HG03571 (cell line): ENCODE data around the gene PLAAT5.

ENCODE experiments used
- ATAC-seq: cut with Tn5 transposase; IDR thresholded peaks from one replicate; pipeline ENCODE4 v1.9.1; 2021; ENCODE audit not compliant: unreplicated experiment

The PLAAT5 gene

DNA sequence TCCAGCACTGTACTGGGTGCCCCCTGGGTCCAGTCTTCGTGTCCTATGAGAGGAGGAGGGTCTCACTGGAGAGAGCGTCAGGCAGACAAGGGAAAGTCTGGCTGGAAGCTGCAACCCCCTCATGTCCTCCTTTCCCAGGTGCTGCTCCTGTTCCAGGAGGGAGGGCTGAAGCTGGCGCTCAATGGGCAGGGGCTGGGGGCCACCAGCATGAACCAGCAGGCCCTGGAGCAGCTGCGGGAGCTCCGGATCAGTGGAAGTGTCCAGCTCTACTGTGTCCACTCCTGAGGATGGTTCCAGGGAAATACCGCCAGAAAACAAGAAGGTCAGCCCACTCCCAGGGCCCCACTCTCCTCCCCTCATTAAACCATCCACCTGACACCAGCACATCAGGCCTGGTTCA is 25.1 kb upstream of the PLAAT5 start:
- ATAC-seq, result no peak

DNA sequence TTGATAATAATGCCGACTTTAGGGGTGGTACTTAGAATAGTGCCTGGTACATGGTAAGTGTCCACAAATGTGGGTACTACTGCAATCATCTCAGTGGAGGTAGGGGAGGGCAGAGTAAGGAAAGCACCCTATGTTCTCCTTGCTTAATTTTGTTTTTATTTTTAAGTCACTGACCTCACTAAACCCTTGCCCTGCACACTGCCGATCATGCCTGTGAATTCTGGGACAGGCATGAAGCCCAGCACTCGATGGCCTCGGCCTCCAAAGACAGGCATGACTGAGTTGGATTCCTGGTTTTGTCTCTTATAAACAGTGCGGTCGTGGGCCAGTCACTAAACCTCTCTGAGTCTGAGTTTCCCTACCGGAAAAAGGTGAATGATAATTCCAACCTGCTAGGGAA is 21.8 kb upstream of the PLAAT5 start:
- ATAC-seq, result no peak

DNA sequence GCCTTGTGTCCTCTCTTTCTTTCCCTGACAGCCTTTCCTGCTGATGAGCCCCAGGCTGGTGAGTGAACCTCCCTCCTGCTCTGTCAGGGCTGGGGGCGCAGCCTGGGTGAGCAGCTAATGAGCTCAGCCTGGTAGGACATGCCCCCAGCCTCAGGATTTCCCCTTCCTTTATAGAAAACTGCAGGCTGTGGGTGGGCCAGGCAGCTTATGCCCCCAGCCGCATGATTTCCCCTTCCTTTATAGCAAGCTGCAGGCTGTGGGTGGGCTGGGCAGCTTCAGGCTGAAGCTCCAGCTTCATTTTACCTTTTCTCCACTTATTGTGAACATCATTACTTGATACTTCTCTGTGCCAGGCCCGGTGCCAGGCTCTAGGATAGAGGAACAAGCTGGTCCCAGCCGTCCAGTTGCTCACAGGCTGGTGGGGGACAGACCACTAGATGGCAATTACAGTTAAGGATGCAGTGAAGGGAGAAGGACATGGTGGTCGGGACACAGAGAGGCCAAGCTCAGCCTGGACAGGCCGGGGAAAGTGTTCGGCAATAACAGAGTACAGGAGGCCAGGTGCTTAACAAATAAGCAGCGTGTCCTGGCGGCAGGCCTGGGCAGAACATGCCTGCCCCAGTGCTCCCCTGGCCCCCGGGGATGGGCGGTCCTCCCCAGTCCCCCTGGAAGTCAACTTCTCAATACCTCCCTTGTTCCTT is 20.2 kb upstream of the PLAAT5 start:
- no peak for ATAC-seq

DNA sequence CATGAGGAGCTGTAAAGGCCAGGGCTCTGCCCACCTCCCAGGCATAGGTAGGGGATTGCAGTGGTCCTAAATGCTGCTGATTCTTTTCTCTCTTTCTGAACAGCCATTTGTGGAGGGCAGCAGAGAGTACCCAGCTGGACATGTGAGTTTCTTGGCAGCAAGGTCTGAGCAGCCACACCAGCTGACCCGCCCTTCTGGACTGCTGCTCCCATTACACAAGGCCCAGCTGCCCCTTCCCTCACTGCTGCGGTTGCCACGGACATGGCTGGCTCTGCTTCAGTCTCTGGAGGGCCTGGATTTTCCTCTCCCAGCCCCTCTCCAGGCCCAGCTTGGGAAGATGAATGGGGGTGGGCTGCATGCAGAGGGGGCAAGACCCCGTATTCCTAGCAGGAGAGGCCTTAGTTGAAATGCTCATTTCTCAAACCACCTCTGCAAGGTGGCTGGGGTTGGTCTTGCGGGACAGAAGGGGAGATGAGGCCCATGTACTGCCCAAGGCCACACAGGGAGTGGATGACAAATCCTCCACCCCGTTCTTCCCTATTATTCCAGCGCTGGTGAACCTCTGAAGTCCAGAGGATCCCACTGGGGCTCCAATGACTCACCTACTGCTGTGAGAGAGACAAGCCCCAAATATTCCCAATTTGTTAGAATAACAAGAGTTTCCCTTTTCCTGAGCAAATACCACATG is 19.5 kb upstream of the PLAAT5 start:
- no peak for ATAC-seq

DNA sequence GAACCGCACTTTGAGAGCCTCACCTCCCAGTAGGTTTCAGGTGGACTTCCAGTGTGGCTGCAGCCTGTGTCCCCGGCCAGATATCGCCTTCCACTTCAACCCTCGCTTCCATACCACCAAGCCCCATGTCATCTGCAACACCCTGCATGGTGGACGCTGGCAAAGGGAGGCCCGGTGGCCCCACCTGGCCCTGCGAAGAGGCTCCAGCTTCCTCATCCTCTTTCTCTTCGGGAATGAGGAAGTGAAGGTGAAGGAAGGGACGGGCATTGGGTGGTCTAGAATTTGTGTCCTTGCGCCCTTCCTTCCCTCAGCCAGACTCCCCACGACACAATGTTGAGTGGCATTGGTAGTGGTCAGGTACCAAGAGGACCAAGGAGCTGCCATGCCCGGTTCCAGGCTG is 17.8 kb upstream of the PLAAT5 start:
- ATAC-seq, result no peak

DNA sequence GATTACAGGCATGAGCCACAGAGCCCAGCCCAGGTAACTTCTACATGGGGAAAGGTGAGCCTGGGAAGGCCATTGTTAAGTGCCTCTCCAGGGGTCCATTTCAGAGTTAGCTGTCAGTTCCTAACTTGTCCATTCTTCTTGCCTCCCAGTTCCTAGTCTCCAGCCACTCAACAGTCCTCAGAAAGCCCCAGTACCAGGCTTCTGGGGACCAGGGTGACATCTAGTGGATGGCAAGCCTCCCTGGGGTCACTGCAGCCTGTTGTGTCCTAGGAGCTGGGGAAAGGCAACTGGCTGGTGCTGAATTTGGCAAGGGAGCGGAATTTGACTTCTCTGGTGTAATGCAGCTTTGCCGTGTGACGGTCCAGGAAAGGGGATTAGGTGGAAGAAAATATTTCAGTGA is 17.0 kb upstream of the PLAAT5 start:
- ATAC-seq, result no peak

DNA sequence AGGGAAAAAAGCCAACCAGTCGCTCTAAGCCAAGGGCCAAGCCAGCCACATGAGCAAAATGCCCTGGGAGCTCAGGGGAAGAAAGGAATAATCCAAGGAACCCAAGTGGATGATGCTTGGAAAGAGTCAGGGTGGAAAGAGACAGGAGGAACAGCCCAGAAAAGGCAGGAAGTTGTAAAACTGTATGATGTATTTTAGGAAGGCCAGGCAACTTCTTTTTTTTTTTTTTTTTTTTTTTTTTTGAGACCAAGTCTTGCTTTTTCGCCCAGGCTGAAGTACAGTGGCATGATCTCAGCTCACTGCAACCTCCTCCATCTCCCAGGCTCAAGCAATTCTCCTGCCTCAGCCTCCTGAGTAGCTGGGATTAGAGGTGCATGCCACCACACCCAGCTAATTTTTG is 16.5 kb upstream of the PLAAT5 start:
- no peak for ATAC-seq

DNA sequence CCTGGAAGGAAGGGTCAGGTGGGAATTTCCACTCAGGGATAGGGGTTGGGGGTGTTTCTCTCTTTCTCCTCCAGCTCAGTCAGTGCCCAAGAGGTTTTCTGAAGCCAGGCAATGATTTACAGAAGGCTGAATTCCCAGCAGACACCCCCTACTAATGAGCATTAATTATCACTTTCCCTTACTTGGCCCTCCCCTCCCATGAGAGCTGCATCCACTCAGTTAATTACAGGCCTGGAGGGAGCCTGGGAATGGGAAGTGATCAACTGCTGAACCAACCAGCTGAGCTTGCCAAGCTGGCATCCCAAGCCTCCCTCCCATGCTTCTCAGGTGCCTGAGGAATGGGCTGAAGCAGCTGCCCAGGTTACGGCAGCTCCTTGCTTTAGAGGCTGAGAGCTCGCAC is 15.9 kb upstream of the PLAAT5 start:
- ATAC-seq, result no peak

DNA sequence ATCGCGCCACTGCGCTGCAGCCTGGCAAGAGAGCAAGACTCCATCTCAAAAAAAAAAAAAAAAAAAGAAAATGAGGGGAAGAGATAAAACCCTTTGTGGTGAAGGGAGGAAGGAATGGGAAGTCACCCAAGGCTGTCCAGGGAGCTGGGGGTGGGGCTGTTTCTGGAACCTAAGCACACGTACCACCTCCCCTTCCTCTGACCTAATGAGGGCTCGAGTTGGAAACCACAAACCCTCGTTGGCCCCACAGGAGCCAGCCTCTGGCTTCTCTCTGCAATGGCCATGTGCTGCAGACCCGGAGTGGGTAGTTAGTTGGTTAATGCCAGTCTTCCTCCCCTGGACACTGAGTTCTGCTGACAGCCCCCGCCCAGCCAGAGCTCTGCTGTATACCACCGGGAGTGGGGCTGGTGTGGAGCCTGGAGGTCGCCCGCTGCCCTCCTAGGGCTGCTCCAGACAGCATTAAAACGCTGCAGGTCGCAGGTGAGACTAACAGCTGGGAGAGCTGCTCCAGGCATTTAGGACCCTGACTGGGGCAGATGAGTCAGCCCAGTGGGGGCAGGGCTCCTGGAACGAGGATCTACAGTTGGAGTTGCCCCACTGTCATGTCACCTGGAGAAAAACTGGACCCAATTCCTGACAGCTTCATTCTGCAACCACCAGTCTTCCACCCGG is 15.0 kb upstream of the PLAAT5 start, which contains the start of gene LGALS12:
LGALS12 (plus strand) TSS at position 228 of the 672 bp plus-strand sequence; CDS start at position 603, 375 bp downstream.
- no peak for ATAC-seq

DNA sequence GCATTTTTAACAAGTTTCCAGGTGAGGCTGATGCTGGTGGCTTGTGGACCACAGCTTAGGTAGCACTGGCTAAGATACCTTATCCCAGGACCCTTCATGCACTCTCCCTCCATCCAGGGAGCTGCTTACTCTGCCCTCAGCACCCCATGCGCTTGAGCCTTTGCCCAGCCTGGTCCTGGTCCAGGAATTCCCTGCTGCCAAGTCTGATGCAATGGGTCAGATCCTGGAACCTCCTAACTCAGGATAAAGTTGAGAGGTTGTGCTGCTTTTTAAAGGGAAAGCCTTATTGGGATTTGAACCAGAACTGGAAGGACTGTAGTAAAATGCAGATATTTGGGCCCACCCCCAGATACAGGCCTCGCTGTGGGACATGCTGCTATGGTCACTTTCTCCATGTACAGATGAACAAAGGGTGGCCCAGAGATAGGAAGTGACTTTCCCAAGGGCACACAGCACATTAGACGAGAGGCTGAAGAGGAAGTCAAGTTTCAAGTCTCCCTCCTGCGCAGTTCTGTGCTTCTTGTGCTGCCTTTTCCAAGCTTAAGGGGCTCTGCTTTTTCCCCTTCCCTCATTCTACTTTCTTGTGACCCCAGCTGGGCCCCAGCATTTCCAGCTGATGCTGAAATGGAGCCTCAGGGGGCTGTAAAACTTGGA is 14.1 kb upstream of the PLAAT5 start:
- no peak for ATAC-seq

DNA sequence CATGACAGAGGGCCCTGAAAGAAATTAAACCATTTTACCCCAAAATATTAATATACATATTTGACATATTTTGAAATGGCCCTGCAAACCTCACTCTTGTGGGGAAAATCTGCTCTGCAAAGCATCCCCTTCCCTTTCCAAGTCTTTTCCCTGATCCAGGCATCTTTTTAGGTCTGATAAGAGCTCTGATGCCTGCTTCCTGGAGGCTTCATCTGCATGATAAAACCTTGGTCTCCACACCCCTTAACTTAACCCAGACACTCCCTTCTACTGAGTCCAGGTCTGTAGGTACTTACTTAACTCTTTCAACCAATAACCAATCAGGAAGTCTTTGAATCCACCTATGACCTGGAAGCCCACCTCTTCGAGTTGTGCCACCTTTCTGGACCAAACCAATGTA is 13.1 kb upstream of the PLAAT5 start:
- ATAC-seq, result no peak

DNA sequence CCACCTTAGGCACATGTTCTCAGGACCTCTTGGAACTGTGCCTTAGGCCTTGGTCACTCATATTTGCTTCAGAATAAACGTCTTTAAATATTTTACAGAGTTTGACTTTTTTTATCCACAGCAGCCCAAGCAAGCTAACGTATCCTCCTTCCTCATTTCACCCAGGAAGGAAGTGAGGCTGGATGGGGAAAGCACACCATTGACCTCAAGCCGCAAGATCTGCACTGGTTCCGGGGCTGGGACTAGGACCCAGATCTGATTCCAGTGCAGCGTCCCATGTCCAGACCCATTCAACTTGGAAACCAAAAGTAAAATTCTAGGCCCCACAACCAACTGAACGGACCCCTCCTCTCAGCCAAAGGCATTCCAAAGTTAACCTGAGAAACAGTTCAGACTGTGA is 12.5 kb upstream of the PLAAT5 start:
- no peak for ATAC-seq

DNA sequence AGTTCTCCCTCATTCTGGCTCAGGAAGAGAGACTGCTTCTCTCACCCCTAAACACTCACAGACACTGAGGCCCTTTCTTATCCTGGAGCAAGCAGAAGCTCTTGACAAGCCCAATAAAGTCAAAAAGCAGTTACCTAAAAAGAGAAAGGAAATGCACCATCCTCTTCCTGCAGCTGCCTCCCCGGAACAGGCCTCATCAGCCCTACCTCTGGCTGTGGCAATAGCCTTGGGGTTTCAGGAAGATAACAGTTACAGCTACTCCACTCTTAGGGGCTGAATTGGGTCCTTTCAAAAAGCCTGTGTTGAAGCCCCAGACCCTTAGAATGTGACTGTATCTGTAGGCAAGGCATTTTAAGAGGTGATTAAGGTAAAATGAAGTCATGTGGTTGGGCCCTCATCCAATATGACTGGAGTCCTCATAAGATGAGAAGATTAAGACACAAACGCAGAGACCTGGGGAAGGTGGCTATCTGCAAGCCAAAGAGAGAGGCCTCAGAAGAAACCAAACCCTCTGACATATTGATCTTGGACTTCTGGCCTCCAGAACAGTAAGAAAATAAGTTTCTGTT is 11.4 kb upstream of the PLAAT5 start:
- no peak for ATAC-seq

DNA sequence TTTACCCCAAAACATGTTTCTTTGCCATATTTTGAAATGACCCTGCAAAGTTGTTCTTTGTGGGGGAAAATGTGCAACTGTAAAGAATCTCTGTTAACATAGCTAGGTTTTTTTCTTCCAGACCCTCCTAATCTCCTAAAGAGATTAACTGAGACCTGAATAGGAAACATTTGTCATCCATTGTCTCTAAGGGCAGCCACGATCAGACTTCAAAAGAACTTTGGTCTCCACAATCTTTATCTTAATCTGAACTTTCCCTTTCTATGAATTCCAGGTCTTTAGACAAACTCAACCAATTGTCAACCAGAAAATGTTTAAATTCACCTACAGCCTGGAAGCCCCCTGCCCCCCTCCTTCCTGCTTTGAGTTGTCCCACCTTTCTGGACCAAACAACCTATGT is 10.3 kb upstream of the PLAAT5 start:
- ATAC-seq, result no peak

DNA sequence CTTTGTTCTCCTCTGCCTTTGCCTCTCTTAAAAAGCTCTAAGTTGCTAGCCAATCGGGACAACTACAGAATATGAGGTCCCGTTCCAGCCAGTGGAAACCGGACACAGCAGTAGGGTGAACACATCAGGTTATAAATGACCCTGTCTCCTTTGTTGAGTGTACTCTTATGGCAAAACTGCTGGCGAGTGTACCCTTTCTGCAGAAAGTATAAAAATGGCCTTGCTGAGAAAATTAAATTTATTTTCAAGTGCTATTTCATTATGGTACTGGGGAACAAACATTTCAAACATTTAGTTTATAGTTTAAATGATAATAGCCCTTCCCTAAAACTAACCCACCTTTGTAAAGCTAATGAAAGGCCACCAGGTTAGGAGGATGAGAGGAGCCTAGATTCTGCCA is 8.9 kb upstream of the PLAAT5 start:
- ATAC-seq, result no peak

DNA sequence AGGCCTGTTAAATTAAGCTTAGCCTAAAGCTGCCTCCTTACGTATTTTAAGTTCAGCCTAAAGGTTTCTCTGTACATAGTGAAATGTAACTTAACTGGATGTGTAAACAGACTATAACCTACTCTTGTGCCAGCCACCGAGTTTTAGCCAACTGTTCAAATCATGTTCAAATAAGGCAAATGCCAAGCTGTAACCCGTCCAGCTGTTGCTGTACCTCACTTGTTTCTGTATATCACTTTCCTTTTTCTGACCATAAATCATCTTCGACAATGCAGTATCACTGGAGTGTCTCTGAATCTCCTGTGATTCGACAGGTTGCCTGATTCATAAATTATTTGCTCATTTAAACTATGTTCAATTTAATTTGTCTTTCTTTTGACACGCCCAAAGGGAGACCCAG is 4.0 kb upstream of the PLAAT5 start:
- no peak for ATAC-seq

DNA sequence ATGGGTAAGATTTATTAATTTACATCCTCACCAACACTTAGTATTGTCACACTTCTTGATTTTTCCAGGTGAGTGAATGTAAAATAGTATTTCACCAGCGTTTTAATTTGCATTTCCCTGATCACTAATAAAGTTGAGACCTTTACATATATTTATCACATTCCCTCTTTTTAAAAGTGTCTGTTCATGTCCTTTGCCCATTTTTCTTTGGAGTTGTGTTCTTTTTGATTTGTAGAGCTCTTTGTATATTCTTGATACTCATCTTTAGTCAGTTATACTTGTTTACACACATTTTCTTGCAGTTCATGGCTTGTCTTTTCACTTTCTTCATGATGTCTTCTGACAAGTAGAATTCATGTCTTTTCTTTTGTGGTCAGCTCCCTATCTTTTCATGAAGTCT is 2.2 kb upstream of the PLAAT5 start:
- ATAC-seq, result no peak

DNA sequence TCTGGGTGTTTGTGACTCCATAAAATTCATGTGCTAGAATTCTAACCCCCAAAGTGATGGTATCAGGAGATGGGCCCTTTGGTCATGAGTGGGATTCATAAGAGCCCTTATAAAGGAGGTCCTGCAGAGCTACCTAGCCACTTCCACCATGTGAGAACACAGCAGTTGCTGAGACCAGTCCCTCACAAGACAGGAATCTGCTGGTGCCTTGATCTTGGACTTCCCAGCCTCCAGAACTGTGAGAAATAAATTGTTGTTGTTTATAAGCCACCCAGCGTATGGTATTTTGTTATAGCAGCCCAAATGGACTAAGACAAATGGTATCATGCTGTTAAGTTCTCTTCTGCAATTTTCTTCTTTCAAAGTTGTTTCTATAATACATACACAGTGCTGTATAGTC is 1.5 kb upstream of the PLAAT5 start:
- no peak for ATAC-seq

DNA sequence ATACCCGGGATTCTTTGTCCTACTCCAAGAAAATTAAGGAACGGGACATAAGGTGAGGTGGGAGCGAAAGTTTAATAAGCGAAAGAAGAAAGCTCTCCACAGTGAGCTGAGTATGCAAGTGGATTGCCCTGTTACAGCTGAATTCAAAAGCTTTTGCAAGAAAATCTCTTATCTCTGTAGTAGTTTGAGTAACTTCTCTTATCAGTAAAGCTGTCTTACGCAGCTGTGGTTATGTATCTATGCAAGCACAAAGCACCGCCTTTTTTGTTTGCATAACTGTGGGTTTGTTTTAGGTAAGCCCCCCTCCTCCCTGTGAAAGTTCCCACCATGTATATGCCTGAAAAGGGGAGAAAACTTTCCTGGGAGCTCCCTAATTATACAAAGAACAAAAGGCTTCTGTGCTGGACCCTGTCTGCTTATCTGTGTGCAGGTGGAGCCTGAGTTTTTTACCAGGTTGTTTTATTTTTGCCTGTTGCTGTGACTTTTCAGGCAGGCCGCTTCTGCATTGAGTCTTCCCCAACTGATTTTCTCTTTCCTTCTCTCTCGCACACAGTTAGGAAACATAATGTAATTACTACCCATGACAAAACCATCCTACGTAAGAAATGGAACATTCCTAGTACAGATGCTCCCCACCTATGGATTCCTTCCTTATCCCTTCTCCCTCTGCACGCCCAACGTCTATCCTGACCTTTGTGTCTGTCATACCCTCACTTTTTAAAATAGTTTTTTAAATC is 837 bp upstream of the PLAAT5 start:
- ATAC-seq, result no peak

DNA sequence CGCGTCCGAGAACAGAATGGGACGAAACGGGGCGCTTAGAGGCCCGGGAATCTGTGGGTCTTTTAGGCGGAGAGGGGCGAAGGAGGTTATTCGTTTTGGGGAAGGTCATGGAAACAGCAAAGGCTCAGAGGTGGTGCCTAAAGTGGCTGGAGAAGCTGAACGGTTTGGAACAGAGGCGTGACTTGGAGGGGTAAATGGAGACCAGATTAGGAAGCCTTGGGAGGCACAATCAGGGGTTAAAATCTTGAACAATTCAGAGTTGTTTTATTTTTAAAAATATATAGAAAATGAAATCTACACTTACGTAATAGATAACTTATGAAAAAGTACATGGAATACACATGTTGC is 247 bp upstream of the PLAAT5 start:
- ATAC-seq, result no peak

DNA sequence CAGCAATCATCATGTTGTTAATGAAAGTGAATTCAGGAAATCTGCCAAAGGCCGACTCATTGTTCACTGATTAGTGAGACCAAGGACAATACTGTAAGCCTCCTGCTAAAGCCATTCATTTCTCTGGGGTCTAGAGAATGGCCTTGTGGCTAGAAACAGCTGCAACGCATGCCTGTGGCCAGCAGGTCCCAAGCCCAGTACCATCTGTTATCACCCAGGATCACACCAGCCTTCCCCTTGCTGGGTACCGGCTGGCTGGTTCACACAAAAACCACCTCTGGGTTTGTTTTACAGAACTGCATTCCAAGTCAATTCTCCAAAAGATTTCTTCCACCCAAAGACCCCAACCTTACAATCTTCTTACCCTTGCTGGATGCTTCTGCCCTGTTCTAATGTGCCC is 1.1 kb downstream of the PLAAT5 start:
- ATAC-seq, result no peak
